DOHH2 (cell line): ENCODE data around the gene CACNA2D4.

ENCODE experiments used
- H3F3A ChIP-seq: fragments of 200-600 bp; sonication (generic), shearing (Covaris generic); 2 replicates; pipeline ENCODE4 v1.6.0; 2016; ENCODE audit warnings: antibody characterized with exemption, mild to moderate bottlenecking; ENCODE audit not compliant: control insufficient read depth, insufficient read depth
- H3K27ac ChIP-seq: fragments of 200-600 bp; sonication (generic); 2 replicates; pipeline ENCODE4 v1.5.1; 2014; ENCODE audit warnings: low read depth, mild to moderate bottlenecking, low read length, moderate library complexity
- H3K27me3 ChIP-seq: fragments of 200-600 bp; sonication (generic); 2 replicates; pipeline ENCODE4 v1.6.1; 2014; ENCODE audit warnings: mild to moderate bottlenecking, low read length, mixed read lengths; ENCODE audit not compliant: control insufficient read depth
- H3K36me3 ChIP-seq: fragments of 200-600 bp; sonication (generic); 2 replicates; pipeline ENCODE4 v1.6.1; 2014; ENCODE audit warnings: mild to moderate bottlenecking, low read length, moderate library complexity, mixed read lengths; ENCODE audit not compliant: control insufficient read depth
- H3K4me1 ChIP-seq: fragments of 200-600 bp; sonication (generic); 2 replicates; pipeline ENCODE4 v1.6.1; 2014; ENCODE audit warnings: mild to moderate bottlenecking, low read length, mixed read lengths; ENCODE audit not compliant: control insufficient read depth
- H3K4me2 ChIP-seq: fragments of 200-600 bp; sonication (generic); 2 replicates; pipeline ENCODE4 v1.6.0; 2014; ENCODE audit warnings: mild to moderate bottlenecking, low read length, moderate library complexity
- H3K4me3 ChIP-seq: fragments of 200-600 bp; sonication (generic); 2 replicates; pipeline ENCODE4 v1.5.1; 2014; ENCODE audit warnings: mild to moderate bottlenecking, low read length, mixed read lengths
- H3K79me2 ChIP-seq: fragments of 200-600 bp; sonication (generic); 2 replicates; pipeline ENCODE4 v1.6.1; 2014; ENCODE audit warnings: mild to moderate bottlenecking, low read length, mixed read lengths; ENCODE audit not compliant: control insufficient read depth
- H3K9me2 ChIP-seq: fragments of 200-600 bp; sonication (generic); replicated peaks from 2 replicates; pipeline ENCODE4 v1.6.1; 2014; ENCODE audit warnings: mild to moderate bottlenecking, low read length, mixed read lengths; ENCODE audit not compliant: control insufficient read depth
- H3K9me3 ChIP-seq: fragments of 200-600 bp; sonication (generic); 2 replicates; pipeline ENCODE4 v1.6.1; 2014; ENCODE audit warnings: antibody characterized with exemption, low read length, mixed read lengths; ENCODE audit not compliant: control insufficient read depth, insufficient read depth
- H4K20me1 ChIP-seq: fragments of 200-600 bp; sonication (generic); 2 replicates; pipeline ENCODE4 v1.6.0; 2014; ENCODE audit warnings: low read depth, mild to moderate bottlenecking, antibody characterized with exemption, low read length, moderate library complexity; ENCODE audit not compliant: control insufficient read depth, insufficient read depth
- CTCF ChIP-seq: fragments of 200-600 bp; sonication (generic); IDR thresholded peaks from one replicate; pipeline ENCODE4 v1.5.1; 2014; ENCODE audit warnings: antibody characterized with exemption, mild to moderate bottlenecking, low read depth, low read length; ENCODE audit not compliant: poor library complexity, severe bottlenecking
- EZH2phosphoT487 ChIP-seq: fragments of 200-600 bp; sonication (generic); IDR thresholded peaks from 2 replicates; pipeline ENCODE4 v1.6.1; 2017; ENCODE audit warnings: borderline replicate concordance, mild to moderate bottlenecking, antibody characterized with exemption, low read length, moderate library complexity, mixed read lengths

CACNA2D4 gene

GRCh38 chr12:1832801-1833595 lies 85.5 kb downstream of the CACNA2D4 start:
- H3K27me3 ChIP-seq = peaks cover 8% of the 10 kb centered on the region
- no peak overlapping the region for H3K27ac ChIP-seq
- no peak overlapping the region for H3K4me2 ChIP-seq
- H3F3A ChIP-seq = no peaks in the 10 kb centered on the region
- TF ChIP-seq EZH2phosphoT487 = no peak
- no peak for TF ChIP-seq CTCF
- no peaks in the 10 kb centered on the region for H3K79me2 ChIP-seq
- H3K9me2 ChIP-seq = no peaks in the 10 kb centered on the region
- no peaks in the 10 kb centered on the region for H3K4me1 ChIP-seq
- H4K20me1 ChIP-seq = no peaks in the 10 kb centered on the region
- H3K36me3 ChIP-seq = no peaks in the 10 kb centered on the region
- H3K9me3 ChIP-seq = no peaks in the 10 kb centered on the region
- no peak overlapping the region for H3K4me3 ChIP-seq

GRCh38 chr12:1830981-1831963 lies 87.2 kb downstream of the CACNA2D4 start:
- no peaks in the 10 kb centered on the region for H3K9me3 ChIP-seq
- no peak overlapping the region for H3K4me3 ChIP-seq
- no peaks in the 10 kb centered on the region for H4K20me1 ChIP-seq
- no peak overlapping the region for H3K4me2 ChIP-seq
- no peaks in the 10 kb centered on the region for H3F3A ChIP-seq
- no peaks in the 10 kb centered on the region for H3K79me2 ChIP-seq
- no peaks in the 10 kb centered on the region for H3K36me3 ChIP-seq
- peaks cover 8% of the 10 kb centered on the region for H3K27me3 ChIP-seq
- TF ChIP-seq EZH2phosphoT487 (no peak), CTCF (no peak)
- H3K9me2 ChIP-seq = no peaks in the 10 kb centered on the region
- H3K27ac ChIP-seq = no peak overlapping the region
- no peaks in the 10 kb centered on the region for H3K4me1 ChIP-seq

- no peaks in the 10 kb centered on the region for H3F3A ChIP-seq
- no peak overlapping the region for H3K4me2 ChIP-seq
- peaks cover 13% of the 10 kb centered on the region for H3K27me3 ChIP-seq
- H3K4me3 ChIP-seq = no peak overlapping the region
- no peaks in the 10 kb centered on the region for H3K9me2 ChIP-seq
- H3K27ac ChIP-seq = no peak overlapping the region
- H4K20me1 ChIP-seq = no peaks in the 10 kb centered on the region
- no peaks in the 10 kb centered on the region for H3K4me1 ChIP-seq
- H3K79me2 ChIP-seq = no peaks in the 10 kb centered on the region
- H3K36me3 ChIP-seq = no peaks in the 10 kb centered on the region
- no peak for TF ChIP-seq CTCF
- TF ChIP-seq EZH2phosphoT487 = no peak
- H3K9me3 ChIP-seq = no peaks in the 10 kb centered on the region
Observed at GRCh38 chr12:1830401-1830845, 88.0 kb downstream of the CACNA2D4 start.
